Endothelial cell of umbilical vein (primary cell): ENCODE results near the gene TXK. TPM values are rescaled to one million over a fixed set of nuclear protein-coding genes. Genes with fewer than 3 reads are reported as not detected.
A peak's percentile ranks its signal among the peaks of the same experiment; 100 is the strongest.

ENCODE experiments used
- BruUV-seq: library from RNA; stranded (reverse); fragments of 400-500 nt; replicated peaks from 2 replicates; lab custom pipeline; 2021; lab: Mats Ljungman, UMichigan
- CTCF ChIA-PET: fragments of 300-600, 350-600 bp; sonication (Branson Sonifier 250); formaldehyde crosslinking; loops from one replicate; lab custom pipeline; 2021; ENCODE audit warnings: antibody characterized with exemption, inconsistent platforms; lab: Charles Lee
- POLR2A ChIA-PET: fragments of 300-600, 350-600 bp; sonication (Branson Sonifier 250); formaldehyde crosslinking; loops from one replicate; lab custom pipeline; 2021; ENCODE audit warnings: antibody characterized with exemption, inconsistent platforms; lab: Charles Lee
- DNase-seq: peaks from one replicate; pipeline ENCODE4 v3.0.0-alpha.2; 2011; ENCODE audit warnings: low read depth, low spot score
- FAIRE-seq: peaks from 2 replicates; lab custom pipeline; 2011; peaks lifted over from hg19 to GRCh38; lab: Jason Lieb, UNC
- H2AFZ ChIP-seq: 2 replicates; pipeline ENCODE4 v1.6.0; 2012; ENCODE audit warnings: low read depth, low read length, control low read depth, inconsistent platforms
- H3K27ac ChIP-seq: 2 replicates; pipeline ENCODE4 v1.5.1; 2011; ENCODE audit warnings: low read depth, mild to moderate bottlenecking, control low read depth, low read length, moderate library complexity; ENCODE audit not compliant: insufficient read depth
- H3K27me3 ChIP-seq, 2 experiments: 2 replicates each; pipeline versions ENCODE4 v1.6.0 to v1.6.1; 2011; ENCODE audit warnings: low read length in 2 of 2, mixed read lengths in 1 of 2; ENCODE audit not compliant: control insufficient read depth in 2 of 2, insufficient read depth in 2 of 2
- H3K36me3 ChIP-seq, 2 experiments: 2 replicates in 1 of 2; 3 replicates in 1 of 2; pipeline ENCODE4 v1.5.1; 2011; ENCODE audit warnings: low read length in 2 of 2, mild to moderate bottlenecking in 1 of 2, moderate library complexity in 1 of 2; ENCODE audit not compliant: control insufficient read depth in 2 of 2, insufficient read depth in 2 of 2; ENCODE audit errors: extremely low read depth in 1 of 2
- H3K4me1 ChIP-seq: 3 replicates; pipeline ENCODE4 v1.5.1; 2011; ENCODE audit warnings: mild to moderate bottlenecking, low read length; ENCODE audit not compliant: control insufficient read depth, insufficient read depth; ENCODE audit errors: extremely low read depth
- H3K4me2 ChIP-seq: 2 replicates; pipeline ENCODE4 v1.6.1; 2011; ENCODE audit warnings: low read length, control low read depth, mixed read lengths; ENCODE audit not compliant: insufficient read depth
- H3K4me3 ChIP-seq, 3 experiments: fragments of 200-600 bp in 1 of 3; sonication (generic), shearing (Covaris generic) in 1 of 3; replicated peaks in 1 of 3; 2 replicates each; pipeline ENCODE4 v1.5.1; 2011 to 2016; ENCODE audit warnings: control low read depth in 3 of 3, low read length in 3 of 3, mild to moderate bottlenecking in 2 of 3, inconsistent platforms in 1 of 3, low read depth in 1 of 3, moderate library complexity in 1 of 3; ENCODE audit not compliant: insufficient read depth in 1 of 3
- H3K79me2 ChIP-seq: 2 replicates; pipeline ENCODE4 v1.6.0; 2012; ENCODE audit warnings: low read length, inconsistent platforms; ENCODE audit not compliant: control insufficient read depth, insufficient read depth
- H3K9ac ChIP-seq: replicated peaks from 2 replicates; pipeline ENCODE3; 2011; ENCODE audit warnings: low read length, control low read depth; ENCODE audit not compliant: insufficient read depth; ENCODE audit errors: extremely low read depth
- H3K9me1 ChIP-seq: replicated peaks from 3 replicates; pipeline ENCODE4 v1.6.0; 2011; ENCODE audit warnings: mild to moderate bottlenecking, low read length; ENCODE audit not compliant: control insufficient read depth, insufficient read depth; ENCODE audit errors: extremely low read depth
- H3K9me3 ChIP-seq: replicated peaks from 2 replicates; pipeline ENCODE4 v1.5.1; 2012; ENCODE audit warnings: low read length, inconsistent platforms; ENCODE audit not compliant: control insufficient read depth, insufficient read depth
- H4K20me1 ChIP-seq: replicated peaks from 2 replicates; pipeline ENCODE3; 2011; ENCODE audit warnings: mild to moderate bottlenecking, low read length; ENCODE audit not compliant: control insufficient read depth, insufficient read depth; ENCODE audit errors: extremely low read depth
- EZH2 ChIP-seq: IDR thresholded peaks from 2 replicates; pipeline ENCODE4 v1.6.1; 2012; ENCODE audit warnings: borderline replicate concordance, low read depth, mild to moderate bottlenecking, moderate library complexity, low read length, inconsistent platforms; ENCODE audit not compliant: severe bottlenecking
- FOS ChIP-seq: IDR thresholded peaks from 2 replicates; pipeline ENCODE4 v1.6.1; 2011; ENCODE audit warnings: mild to moderate bottlenecking, low read length, moderate library complexity, borderline replicate concordance; ENCODE audit not compliant: insufficient read depth
- JUN ChIP-seq: IDR thresholded peaks from 2 replicates; pipeline ENCODE4 v1.6.1; 2011; ENCODE audit warnings: borderline replicate concordance, low read depth; ENCODE audit not compliant: insufficient read length, insufficient read depth
- MYC ChIP-seq: IDR thresholded peaks from one replicate; pipeline ENCODE4 v1.6.1; 2011; ENCODE audit warnings: mild to moderate bottlenecking, low read depth, low read length
- POLR2A ChIP-seq: IDR thresholded peaks from 2 replicates; pipeline ENCODE4 v1.6.1; 2012; ENCODE audit warnings: low read depth, mild to moderate bottlenecking, control low read depth, low read length
- dilution Hi-C: fragments of 300-500 bp; cut with MboI; formaldehyde crosslinking; loops from one replicate; pipeline ENCODE4 v1.15.0; 2019; ENCODE audit warnings: low sequenced_read_pairs; ENCODE audit not compliant: extremely low pct_ligation_motif_present
- intact Hi-C: fragments of 100-400 bp; cut with micrococcal nuclease; formaldehyde crosslinking; loops from one replicate; pipeline ENCODE4 v1.10.0; 2022
- polyA plus RNA-seq, 4 experiments: library from polyadenylated mRNA; depleted of rRNA in 3 of 4; stranded (reverse) in 3 of 4; unstranded in 1 of 4; fragments of >200 nt; gene quantifications; 2 replicates each; pipeline versions ENCODE4 v1.2.1 to v1.2.3, GENCODE V29; 2011 to 2012; ENCODE audit warnings: missing spikeins in 1 of 4
- total RNA-seq: library from RNA; stranded (reverse); gene quantifications from 2 replicates; pipeline ENCODE4 v1.2.3, GENCODE V29; 2021
- TF ChIP-seq, protein P1 (sequence below), 2 donors: IDR thresholded peaks; 1 replicate in 1 of 2; 2 replicates in 1 of 2; pipeline ENCODE4 v1.5.1; 2011; ENCODE audit warnings: low read length in 2 of 2, mild to moderate bottlenecking in 2 of 2, moderate library complexity in 2 of 2, control low read depth in 1 of 2, inconsistent platforms in 1 of 2, low read depth in 1 of 2; ENCODE audit not compliant: insufficient read depth in 1 of 2; ENCODE audit errors: extremely low read depth in 1 of 2
- TF ChIP-seq, protein P2 (sequence below): IDR thresholded peaks from 2 replicates; pipeline ENCODE4 v1.6.1; 2011; ENCODE audit not compliant: insufficient read depth, insufficient read length

Gene TXK
- total and polyA plus RNA-seq, 2 donors (not counting 3 experiments of a cell fraction or from before 2014, with no cell fraction given), result 0.26 to 0.97 TPM

DNA sequence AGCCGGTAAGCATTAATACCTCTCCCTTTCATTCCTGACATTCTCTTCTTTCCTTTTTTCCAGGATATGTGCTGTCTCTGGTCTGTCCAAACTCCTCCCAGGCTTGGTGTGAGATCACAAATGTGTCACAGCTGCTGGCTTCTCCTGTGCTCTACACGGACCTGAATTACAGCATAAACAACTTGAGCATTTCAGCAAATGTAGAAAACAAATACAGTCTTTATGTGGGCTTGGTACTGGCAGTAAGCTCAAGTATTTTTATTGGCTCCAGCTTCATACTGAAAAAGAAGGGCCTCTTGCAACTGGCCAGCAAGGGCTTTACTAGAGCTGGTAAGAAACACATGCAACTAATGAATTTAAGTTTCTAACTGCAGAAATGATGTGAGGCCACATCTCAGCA is 109.0 kb downstream of the TXK start:
- TF ChIP-seq MYC (no peak), POLR2A (no peak), EZH2 (no peak), JUN (no peak), FOS (no peak)
- TF ChIP-seq, protein P1, sequence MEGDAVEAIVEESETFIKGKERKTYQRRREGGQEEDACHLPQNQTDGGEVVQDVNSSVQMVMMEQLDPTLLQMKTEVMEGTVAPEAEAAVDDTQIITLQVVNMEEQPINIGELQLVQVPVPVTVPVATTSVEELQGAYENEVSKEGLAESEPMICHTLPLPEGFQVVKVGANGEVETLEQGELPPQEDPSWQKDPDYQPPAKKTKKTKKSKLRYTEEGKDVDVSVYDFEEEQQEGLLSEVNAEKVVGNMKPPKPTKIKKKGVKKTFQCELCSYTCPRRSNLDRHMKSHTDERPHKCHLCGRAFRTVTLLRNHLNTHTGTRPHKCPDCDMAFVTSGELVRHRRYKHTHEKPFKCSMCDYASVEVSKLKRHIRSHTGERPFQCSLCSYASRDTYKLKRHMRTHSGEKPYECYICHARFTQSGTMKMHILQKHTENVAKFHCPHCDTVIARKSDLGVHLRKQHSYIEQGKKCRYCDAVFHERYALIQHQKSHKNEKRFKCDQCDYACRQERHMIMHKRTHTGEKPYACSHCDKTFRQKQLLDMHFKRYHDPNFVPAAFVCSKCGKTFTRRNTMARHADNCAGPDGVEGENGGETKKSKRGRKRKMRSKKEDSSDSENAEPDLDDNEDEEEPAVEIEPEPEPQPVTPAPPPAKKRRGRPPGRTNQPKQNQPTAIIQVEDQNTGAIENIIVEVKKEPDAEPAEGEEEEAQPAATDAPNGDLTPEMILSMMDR (IDR thresholded peaks at IDR 0.05; ENCODE audit: extremely low read depth in 1 of 2, insufficient read depth in 1 of 2, low read depth in 1 of 2, low read length in 2 of 2), result no peak
- no peak overlapping the region for H2AFZ ChIP-seq
- no peaks in the 10 kb centered on the region for H3K36me3 ChIP-seq
- no peak overlapping the region for H3K9ac ChIP-seq
- dilution Hi-C loops, result no loop called here
- no peak overlapping the region for H3K4me3 ChIP-seq
- ChIA-PET POLR2A (no interaction called here), CTCF (interaction anchor here (0.7 to 2.6 kb wide), 5 partner anchors 10 to 91 kb away, joined by 3 to 14 read pairs (median 3); no protein-coding TSS in a partner anchor)
- H4K20me1 ChIP-seq, result no peaks in the 10 kb centered on the region
- H3K4me1 ChIP-seq, result no peaks in the 10 kb centered on the region
- no peaks in the 10 kb centered on the region for H3K9me3 ChIP-seq
- no peaks in the 10 kb centered on the region for H3K27me3 ChIP-seq
- no peaks in the 10 kb centered on the region for H3K9me1 ChIP-seq
- FAIRE-seq (peak; percentile 58), DNase-seq (no peak)
- no peaks in the 10 kb centered on the region for H3K79me2 ChIP-seq
- no peak overlapping the region for H3K27ac ChIP-seq
- no peak overlapping the region for H3K4me2 ChIP-seq
- intact Hi-C loops, result no loop called here
- BruUV-seq, result no TSS peak

DNA sequence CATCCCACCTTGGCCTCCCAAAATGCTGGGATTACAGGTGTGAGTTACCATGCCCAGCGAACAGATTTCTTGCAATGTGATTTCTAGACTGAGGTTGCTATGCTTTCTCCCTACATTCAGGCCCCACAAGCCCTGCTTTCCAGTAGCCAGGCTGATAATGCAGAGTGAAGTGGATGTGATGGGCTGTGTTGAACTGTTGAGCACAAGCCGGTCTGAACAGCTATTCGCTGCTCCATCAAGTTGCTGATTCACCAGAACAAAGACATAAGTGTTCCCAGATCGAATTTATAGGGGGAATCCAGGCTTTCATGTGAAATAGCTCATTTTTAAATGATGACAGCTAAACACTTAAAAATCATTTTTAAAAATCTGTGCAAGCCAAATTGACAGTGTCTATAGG is 109.5 kb downstream of the TXK start:
- H3K9me3 ChIP-seq, result no peaks in the 10 kb centered on the region
- H2AFZ ChIP-seq, result no peak overlapping the region
- DNase-seq (no peak), FAIRE-seq (no peak)
- dilution Hi-C loops, result no loop called here
- no peaks in the 10 kb centered on the region for H3K4me1 ChIP-seq
- BruUV-seq, result no TSS peak
- no peak overlapping the region for H3K27ac ChIP-seq
- no peaks in the 10 kb centered on the region for H3K79me2 ChIP-seq
- TF ChIP-seq, protein P2, sequence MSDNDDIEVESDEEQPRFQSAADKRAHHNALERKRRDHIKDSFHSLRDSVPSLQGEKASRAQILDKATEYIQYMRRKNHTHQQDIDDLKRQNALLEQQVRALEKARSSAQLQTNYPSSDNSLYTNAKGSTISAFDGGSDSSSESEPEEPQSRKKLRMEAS, result no peak
- TF ChIP-seq JUN (no peak), EZH2 (no peak), FOS (no peak)
- no peaks in the 10 kb centered on the region for H3K36me3 ChIP-seq
- intact Hi-C loops, result no loop called here
- no peak overlapping the region for H3K9ac ChIP-seq
- POLR2A ChIA-PET, result no interaction called here
- H4K20me1 ChIP-seq, result no peaks in the 10 kb centered on the region
- H3K27me3 ChIP-seq, result no peaks in the 10 kb centered on the region
- no peak overlapping the region for H3K4me3 ChIP-seq
- H3K9me1 ChIP-seq, result no peaks in the 10 kb centered on the region
- CTCF ChIA-PET, result interaction anchor here (0.7 to 2.6 kb wide), 6 partner anchors 10 to 103 kb away, joined by 3 to 14 read pairs (median 3); no protein-coding TSS in a partner anchor
- H3K4me2 ChIP-seq, result no peak overlapping the region
